HG02938 (cell line): ENCODE measurements around the gene ZNF141.
"Not testable (repeated sequence)": the region's sequence is repeated elsewhere in the genome, so short reads cannot be mapped to it uniquely, and the experiment has no call there.

ENCODE experiments used
- ATAC-seq: cut with Tn5 transposase; IDR thresholded peaks from one replicate; pipeline ENCODE4 v1.9.1; 2021; ENCODE audit warnings: mild to moderate bottlenecking, moderate library complexity; ENCODE audit not compliant: unreplicated experiment

The ZNF141 gene

GRCh38 chr4:384311-385010 lies 46.8 kb downstream of the ZNF141 start:
- ATAC-seq: no peak

- ATAC-seq: no peak
Observed at GRCh38 chr4:385934-386707, 48.5 kb downstream of the ZNF141 start.

- ATAC-seq: no peak
Observed at GRCh38 chr4:386708-387105, 49.1 kb downstream of the ZNF141 start.

GRCh38 chr4:404006-404405 lies 66.4 kb downstream of the ZNF141 start:
- ATAC-seq: no peak

GRCh38 chr4:408321-408720 lies 70.7 kb downstream of the ZNF141 start:
- ATAC-seq: not testable (repeated sequence)

GRCh38 chr4:422587-422986 lies 85.0 kb downstream of the ZNF141 start:
- ATAC-seq: no peak
